Measurements from ENCODE around the gene NPDC1. TPM values are rescaled to one million over a fixed set of nuclear protein-coding genes. Genes with fewer than 3 reads are reported as not detected.

NPDC1 gene
- total RNA-seq, 2 donors from 2014 or later: 72.1 to 105 TPM

DNA sequence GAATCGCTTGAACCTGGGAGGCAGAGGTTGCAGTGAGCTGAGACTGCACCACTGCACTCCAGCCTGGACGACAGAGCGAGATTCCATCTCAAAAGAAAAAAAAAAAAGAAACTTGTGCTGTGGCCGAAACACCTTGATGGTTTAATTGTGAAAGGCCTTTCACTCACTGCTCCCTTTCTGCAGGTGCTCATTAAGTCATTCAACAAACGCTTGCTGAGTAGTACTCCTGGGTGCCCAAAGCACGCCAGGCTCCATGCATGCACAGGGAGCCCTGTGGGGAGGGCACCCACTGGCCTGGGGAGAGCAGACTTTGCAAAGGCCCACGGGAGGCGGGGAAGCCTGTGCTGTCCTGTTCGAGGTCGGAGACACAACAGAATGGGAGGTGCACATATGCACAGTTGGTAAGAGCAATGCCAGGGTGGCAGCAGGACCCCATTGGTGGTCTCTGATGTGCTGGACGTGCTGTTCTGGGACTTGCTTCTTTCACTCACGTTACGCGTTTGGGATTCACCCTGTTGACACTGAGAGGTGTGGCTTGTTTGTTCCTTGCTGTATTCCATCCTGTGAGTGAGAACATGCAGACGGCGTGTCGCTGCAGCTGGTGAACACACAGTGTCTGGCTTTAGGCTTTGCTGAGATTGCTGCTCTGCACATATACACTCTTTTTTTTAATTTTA lies 10.9 kb upstream of the NPDC1 start:
- H3K27me3 ChIP-seq: no peaks in the 10 kb centered on the region
- no peak for TF ChIP-seq POLR2A (IDR thresholded peaks at IDR 0.05)
- TF ChIP-seq, protein P1, sequence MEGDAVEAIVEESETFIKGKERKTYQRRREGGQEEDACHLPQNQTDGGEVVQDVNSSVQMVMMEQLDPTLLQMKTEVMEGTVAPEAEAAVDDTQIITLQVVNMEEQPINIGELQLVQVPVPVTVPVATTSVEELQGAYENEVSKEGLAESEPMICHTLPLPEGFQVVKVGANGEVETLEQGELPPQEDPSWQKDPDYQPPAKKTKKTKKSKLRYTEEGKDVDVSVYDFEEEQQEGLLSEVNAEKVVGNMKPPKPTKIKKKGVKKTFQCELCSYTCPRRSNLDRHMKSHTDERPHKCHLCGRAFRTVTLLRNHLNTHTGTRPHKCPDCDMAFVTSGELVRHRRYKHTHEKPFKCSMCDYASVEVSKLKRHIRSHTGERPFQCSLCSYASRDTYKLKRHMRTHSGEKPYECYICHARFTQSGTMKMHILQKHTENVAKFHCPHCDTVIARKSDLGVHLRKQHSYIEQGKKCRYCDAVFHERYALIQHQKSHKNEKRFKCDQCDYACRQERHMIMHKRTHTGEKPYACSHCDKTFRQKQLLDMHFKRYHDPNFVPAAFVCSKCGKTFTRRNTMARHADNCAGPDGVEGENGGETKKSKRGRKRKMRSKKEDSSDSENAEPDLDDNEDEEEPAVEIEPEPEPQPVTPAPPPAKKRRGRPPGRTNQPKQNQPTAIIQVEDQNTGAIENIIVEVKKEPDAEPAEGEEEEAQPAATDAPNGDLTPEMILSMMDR (IDR thresholded peaks at IDR 0.05): no peak
- ATAC-seq (no peak), DNase-seq (no peak)
- no peaks in the 10 kb centered on the region for H3K36me3 ChIP-seq (replicated peaks in 1 of 2; ENCODE audit: insufficient read depth in 1 of 2, low read depth in 2 of 2)
- 85 to 90% methylated on average over 12 to 17 of the region's 17 CpGs for WGBS, 2 donors
- H3K4me3 ChIP-seq: no peak overlapping the region
- H3K9me3 ChIP-seq: no peaks in the 10 kb centered on the region
- H3K4me1 ChIP-seq: peaks cover 36% of the 10 kb centered on the region
- intact Hi-C loops (cut with DNase I): no loop called here
- H3K27ac ChIP-seq: no peak overlapping the region

DNA sequence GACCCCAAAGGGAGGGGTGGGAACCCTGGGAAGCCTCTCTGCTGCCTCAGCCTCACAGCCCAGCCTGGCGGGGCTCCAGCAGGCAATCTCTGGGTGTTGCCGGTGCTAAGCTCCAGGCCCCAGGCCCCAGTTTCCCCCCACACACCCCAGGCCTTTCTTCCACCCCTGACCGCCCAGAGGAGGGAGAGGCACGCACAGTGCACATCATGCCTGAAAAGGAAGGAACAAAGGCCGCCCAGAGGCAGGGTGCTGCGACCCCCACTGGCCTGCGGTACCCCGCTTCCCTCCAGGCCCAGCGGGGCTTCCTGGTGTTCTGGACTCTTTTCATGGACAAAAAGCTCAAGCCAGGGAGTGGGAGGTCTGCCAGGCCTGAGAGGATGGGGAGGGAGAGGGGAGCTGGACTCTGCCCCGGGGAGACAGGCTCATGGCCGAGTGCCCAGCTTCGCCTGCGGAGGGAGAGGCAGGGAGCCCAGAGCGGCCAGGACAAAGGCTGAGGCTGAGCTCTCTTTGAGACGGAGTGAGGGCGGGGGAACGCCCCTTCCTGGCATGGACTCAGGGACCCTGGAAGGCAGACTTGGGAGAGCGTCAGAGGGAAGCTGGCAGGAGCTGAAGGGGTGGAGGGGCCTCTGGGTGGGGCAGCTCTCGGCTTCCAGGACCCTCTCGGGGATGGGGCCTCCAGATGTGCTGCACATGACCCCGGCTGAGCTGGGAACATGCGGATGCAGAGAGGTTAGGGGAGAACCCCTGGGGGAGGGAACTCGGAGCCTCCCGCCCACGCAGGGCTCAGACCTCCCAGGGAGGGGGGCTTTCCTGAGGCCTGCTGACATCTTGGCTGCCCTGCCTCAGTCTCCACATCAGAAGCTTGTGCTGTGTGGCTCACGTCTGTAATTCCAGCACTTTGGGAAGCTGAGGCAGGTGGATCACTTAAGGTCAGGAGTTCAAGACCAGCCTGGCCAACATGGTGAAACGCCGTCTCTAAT lies 9.7 kb upstream of the NPDC1 start:
- ATAC-seq (peak; percentile 87), DNase-seq (peak; percentile 94 to 98 (median 96))
- Histone ChIP-seq H3K27ac (peak overlapping the region; percentile 32 to 81 (median 72)), H3K4me1 (peaks cover 36% of the 10 kb centered on the region), H3K36me3 (replicated peaks in 1 of 2; ENCODE audit: insufficient read depth in 1 of 2, low read depth in 2 of 2) (no peaks in the 10 kb centered on the region), H3K9me3 (no peaks in the 10 kb centered on the region), H3K4me3 (no peak overlapping the region), H3K27me3 (no peaks in the 10 kb centered on the region)
- intact Hi-C loops (cut with DNase I): no loop called here
- WGBS, 2 donors: 7 to 18% methylated on average over 18 to 27 of the region's 28 CpGs
- no peak for TF ChIP-seq POLR2A (IDR thresholded peaks at IDR 0.05)
- TF ChIP-seq, protein P1 (IDR thresholded peaks at IDR 0.05): no peak

DNA sequence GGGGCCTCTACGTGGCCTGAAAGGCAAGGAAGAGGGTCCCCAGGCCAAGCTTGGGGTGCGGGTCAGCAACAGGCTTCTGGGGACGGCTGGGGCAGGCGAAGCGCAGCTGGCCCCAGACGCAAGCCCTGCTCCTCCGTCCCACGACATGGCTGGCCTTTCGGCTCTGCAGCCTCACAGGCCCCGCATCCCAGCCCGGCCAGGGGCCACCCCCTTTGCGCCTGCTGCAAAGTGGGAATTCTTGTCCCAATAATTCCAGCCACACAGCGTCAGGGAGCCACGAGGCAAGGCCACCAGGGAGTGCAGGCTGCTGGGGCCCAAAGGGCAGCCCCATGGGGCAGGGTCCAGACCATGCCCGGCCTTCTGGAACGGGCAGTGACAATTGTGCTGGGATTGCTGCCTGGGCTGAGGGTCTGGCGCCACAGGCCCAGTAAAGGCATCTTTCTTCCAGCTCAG lies 9.0 kb upstream of the NPDC1 start:
- Histone ChIP-seq H3K9me3 (no peaks in the 10 kb centered on the region), H3K27ac (peak overlapping the region; percentile 12 to 81 (median 72)), H3K4me3 (no peak overlapping the region), H3K36me3 (replicated peaks in 1 of 2; ENCODE audit: insufficient read depth in 1 of 2, low read depth in 2 of 2) (no peaks in the 10 kb centered on the region), H3K27me3 (no peaks in the 10 kb centered on the region), H3K4me1 (peaks cover 36% of the 10 kb centered on the region)
- intact Hi-C loops (cut with DNase I): no loop called here
- 64 to 84% methylated on average over 6 to 12 of the region's 17 CpGs for WGBS, 2 donors
- no peak for ATAC-seq
- TF ChIP-seq, protein P1 (IDR thresholded peaks at IDR 0.05): no peak
- no peak for TF ChIP-seq POLR2A (IDR thresholded peaks at IDR 0.05)
- no peak for DNase-seq

DNA sequence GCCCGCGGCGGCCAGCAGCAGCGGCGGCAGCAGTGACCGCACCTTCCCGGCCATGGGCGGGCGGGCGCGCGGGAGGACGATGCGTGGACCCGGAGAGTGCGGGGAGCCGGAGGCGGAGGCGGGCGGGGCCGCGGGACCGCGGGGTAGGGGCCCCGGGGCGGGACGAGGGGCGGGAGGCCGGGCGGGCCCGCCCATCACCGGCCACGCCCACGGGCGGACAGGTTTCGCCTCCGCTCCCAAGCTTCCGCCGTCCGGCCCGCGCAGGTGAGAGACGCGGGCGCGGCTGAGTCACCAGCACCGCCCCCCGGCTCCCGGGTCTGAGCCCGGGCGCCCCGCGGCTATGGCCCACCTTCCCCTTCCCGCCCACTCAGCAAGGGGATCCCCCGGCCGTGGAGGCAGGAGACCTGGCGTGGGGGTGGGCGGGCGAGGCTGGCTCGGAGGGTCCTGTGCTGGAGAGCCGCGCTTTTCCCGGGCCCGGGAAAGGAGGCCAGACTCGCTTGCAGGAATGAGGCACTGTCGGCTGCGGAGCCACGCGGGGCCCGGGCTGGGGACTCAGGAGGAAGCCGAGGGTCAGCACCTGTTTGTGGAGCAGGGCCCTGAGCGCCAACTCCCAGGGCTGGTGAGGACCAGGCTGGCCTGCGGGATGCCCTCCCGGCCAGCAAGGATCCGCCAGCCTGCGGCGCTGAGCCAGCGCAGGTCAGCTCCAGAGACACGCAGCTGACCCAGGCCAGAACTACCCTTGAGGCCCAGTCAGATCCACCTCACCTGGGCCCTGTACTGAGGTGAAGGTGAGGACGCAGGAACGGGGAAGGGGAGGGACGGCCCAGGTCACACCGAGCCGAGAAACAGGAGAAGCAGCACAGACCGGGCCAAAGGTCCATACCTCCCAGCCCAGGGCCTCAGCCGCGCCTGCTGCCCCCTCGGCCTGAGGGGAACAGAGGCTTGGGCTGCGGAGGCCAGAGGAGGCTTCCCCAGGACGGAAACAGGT lies 8.3 kb upstream of the NPDC1 start, which contains the start of gene ENTPD2:
Gene ENTPD2, minus strand, starts transcription at position 118 of the 988 bp plus-strand sequence. Its CDS starts 64 bp downstream, at position 54.
- Histone ChIP-seq H3K27me3 (no peaks in the 10 kb centered on the region), H3K9me3 (no peaks in the 10 kb centered on the region), H3K4me3 (peak within 1 kb of the TSS in 1 of 2 donors; percentile 1), H3K36me3 (replicated peaks in 1 of 2; ENCODE audit: insufficient read depth in 1 of 2, low read depth in 2 of 2) (no peaks in the 10 kb centered on the region), H3K4me1 (peaks cover 40% of the 10 kb centered on the region), H3K27ac (peak within 1 kb of the TSS; percentile 68 to 81 (median 72))
- peak; percentile 78 for ATAC-seq
- TF ChIP-seq, protein P1 (IDR thresholded peaks at IDR 0.05): no peak
- peak; percentile 40 to 61 (median 54) for TF ChIP-seq POLR2A (IDR thresholded peaks at IDR 0.05)
- peak; percentile 80 to 89 (median 86) for DNase-seq
- 15 to 69% methylated on average over 17 to 87 of the region's 90 CpGs for WGBS, 2 donors
- intact Hi-C loops (cut with DNase I): no loop called here

Data from body of pancreas (tissue), 4 donors.